Erythroblast (primary cell): ENCODE measurements around the gene ADRB2.

Experiments
- GATA1 ChIP-seq: IDR thresholded peaks from 2 replicates; pipeline ENCODE4 v1.6.1; 2011; ENCODE audit warnings: low read depth, mild to moderate bottlenecking, control low read depth, low read length, moderate library complexity
- POLR2A ChIP-seq: IDR thresholded peaks from 2 replicates; pipeline ENCODE4 v1.6.1; 2011; ENCODE audit warnings: mild to moderate bottlenecking, low read length

GRCh38 chr5:148788636-148789035, 37.8 kb upstream of the ADRB2 start:
- TF ChIP-seq POLR2A, result no peak
- no peak for TF ChIP-seq GATA1
